Neural progenitor cell (in vitro differentiated cells): Measurements from ENCODE around the gene DHFR2.

Experiments
- CTCF ChIP-seq: fragments of 200-600 bp; sonication (generic); IDR thresholded peaks from 2 replicates; pipeline ENCODE4 v1.5.1; 2017; ENCODE audit warnings: antibody characterized with exemption, mild to moderate bottlenecking
- EZH2 ChIP-seq: fragments of 200-600 bp; sonication (generic); IDR thresholded peaks from 2 replicates; pipeline ENCODE4 v1.6.1; 2017; ENCODE audit warnings: antibody characterized with exemption, mild to moderate bottlenecking, moderate library complexity

- TF ChIP-seq CTCF (no peak), EZH2 (no peak)
Observed at GRCh38 chr3:94008253-94008652, 54.5 kb downstream of the DHFR2 start.
